ENCODE data around the gene UBL5.

GRCh38 chr19:9860407-9860806, 32.7 kb downstream of the UBL5 start:
- TF ChIP-seq CTCF (IDR thresholded peaks at IDR 0.05; ENCODE audit: insufficient read depth, low read depth, low read length), result no peak
- no peak for TF ChIP-seq EZH2 (IDR thresholded peaks at IDR 0.05; ENCODE audit: insufficient read depth, low read length)

Measured in astrocyte (in vitro differentiated cells and primary cell).